Activated CD4-positive, alpha-beta T cell treated with anti-CD3 and anti-CD28 coated beads, Interleukin-2, amount 50 U/mL, for 48 hours (primary cell): ENCODE results near the gene ALDH3B1.

Experiments used
- DNase-seq, 2 experiments: peaks; one replicate each; pipeline ENCODE4 v3.0.0-alpha.2; 2020

ALDH3B1 gene

DNA sequence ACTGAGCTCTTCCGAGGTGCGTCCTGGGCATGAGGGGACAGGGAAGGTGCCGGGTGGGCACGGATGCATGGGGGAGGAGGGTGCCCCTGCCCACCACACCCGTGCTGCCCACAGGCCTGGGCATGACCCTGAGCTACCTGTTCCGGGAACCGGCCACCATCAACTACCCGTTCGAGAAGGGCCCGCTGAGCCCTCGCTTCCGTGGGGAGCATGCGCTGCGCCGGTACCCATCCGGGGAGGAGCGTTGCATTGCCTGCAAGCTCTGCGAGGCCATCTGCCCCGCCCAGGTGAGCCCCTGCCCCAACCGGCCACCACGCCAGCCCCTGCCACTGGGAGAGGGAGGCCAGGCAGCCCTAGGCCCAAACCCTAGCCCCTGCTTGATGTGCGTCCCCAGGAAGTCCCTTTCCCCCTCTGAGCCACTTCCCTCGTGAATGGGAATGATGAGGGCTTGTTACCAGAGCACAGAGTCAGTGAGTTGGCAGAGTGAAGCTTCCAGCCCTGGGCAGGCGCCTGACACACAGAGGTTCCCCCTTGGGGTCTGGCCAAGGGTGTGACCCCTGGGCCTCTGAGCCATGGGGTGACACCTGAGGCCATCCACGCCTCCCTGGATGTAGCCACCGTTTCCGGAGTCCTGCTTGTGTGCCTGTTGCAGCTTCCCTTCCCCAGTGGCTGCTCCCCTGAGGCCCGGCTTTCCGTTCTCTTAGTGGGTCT, 23.0 kb downstream of the ALDH3B1 start:
- no peak for DNase-seq

DNA sequence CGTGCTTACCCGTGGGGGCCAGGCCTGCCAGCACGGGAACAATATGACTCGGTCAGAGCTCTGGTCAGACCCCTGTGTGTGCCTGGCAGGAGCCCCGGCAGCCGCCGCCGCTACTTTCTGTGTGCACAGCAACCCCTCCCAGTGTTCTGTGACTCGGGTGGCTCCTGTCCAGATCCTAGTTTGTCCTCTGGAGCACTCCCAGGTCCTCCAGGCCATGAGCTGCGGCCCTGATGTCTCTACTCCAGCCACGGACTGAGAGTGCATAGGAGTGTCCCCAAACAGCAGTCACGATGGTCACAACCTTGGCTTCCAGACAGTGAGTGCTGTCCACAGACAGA, 23.6 kb downstream of the ALDH3B1 start:
- DNase-seq = no peak

DNA sequence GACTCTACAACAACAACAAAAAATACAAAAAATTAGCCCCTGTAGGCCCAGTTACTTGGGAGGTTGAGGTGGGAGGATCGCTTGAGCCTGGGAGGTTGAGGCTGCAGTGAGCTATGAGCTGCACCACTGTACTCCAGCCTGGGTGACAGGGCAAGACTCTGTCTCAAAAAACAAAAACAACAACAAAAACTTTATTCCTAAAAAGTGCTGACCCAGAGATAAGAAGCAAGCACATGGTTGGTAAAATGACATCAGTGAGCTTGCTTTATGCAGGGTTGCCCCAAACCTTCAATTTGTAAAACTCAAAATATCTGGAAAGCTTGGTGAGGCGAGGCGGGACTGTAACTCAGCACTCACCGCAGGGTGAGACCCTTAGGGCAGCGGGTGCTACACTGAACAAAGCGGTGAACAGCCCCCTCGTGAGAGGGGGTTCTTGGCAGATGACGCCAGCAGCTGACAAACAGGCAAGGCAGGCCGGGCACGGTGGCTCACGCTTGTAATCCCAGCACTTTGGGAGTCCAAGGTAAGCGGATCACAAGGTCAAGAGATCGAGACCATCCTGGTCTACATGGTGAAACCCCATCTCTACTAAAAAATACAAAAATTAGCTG, 25.2 kb downstream of the ALDH3B1 start:
- no peak for DNase-seq

- DNase-seq = no peak
Measured at GRCh38 chr11:68036141-68036716, 26.1 kb downstream of the ALDH3B1 start.

DNA sequence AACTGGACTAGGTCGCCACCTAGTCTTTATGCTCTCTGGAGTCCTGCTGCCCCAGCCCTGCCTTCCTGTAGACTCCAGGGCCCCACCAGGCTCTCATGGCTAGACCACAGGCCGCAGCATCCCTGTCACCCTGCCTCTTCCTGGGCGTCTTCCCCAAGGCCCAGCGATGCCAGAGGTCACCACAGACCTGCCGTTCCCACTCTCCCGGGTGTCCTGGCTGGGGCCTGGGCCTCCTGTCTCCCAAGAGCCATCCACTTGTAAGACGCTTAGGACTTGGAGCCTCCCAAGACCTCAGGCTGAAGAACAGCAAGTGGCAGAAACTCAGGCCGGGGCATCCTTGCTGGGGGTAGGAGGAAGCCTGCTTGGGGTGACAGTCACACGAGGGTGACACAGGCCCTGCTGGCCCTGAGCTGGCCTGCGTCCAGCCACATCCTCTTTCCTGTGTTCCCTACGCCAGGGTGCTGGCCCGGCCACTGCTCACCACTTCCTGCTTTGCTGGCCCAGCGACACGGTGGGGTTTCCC, 26.7 kb downstream of the ALDH3B1 start:
- DNase-seq = peak; percentile 31 to 44

- peak in 1 of 2 experiments; percentile 23 for DNase-seq
Measured at GRCh38 chr11:68037411-68038225, 27.5 kb downstream of the ALDH3B1 start.

DNA sequence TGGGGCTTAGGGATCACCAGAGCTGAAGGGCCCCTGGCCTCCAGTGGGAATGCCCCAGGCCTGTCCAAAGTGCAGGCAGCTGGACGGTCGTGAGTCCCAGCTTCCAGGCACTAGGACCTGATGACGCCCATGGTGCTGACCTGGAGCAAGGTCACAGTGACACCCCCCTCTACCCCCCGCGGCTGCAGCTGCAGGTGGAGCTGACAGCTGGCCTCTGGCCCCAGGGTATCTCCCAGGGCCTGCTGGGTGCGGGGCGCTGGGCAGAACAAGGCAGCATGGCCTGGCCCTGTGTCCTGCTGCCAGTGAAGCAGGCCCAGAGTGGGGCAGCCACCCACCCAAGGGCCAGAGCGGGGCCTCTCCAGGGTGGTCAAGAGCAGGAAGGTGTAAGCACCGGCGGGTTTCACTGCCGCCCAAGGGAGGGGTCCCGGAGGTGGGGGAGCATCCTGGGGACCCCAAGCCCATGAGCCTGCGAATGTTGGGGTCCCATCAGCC, 28.1 kb downstream of the ALDH3B1 start:
- no peak for DNase-seq

- DNase-seq = peak; percentile 75 to 78
Measured at GRCh38 chr11:68038718-68039525, 28.8 kb downstream of the ALDH3B1 start, which contains the start of gene TCIRG1. Gene TCIRG1, plus strand, starts transcription at chr11:68039025. Its CDS starts 2,247 bp downstream, at chr11:68041272.

GRCh38 chr11:68039526-68040086, 29.5 kb downstream of the ALDH3B1 start:
- peak in 1 of 2 experiments; percentile 27 for DNase-seq

DNA sequence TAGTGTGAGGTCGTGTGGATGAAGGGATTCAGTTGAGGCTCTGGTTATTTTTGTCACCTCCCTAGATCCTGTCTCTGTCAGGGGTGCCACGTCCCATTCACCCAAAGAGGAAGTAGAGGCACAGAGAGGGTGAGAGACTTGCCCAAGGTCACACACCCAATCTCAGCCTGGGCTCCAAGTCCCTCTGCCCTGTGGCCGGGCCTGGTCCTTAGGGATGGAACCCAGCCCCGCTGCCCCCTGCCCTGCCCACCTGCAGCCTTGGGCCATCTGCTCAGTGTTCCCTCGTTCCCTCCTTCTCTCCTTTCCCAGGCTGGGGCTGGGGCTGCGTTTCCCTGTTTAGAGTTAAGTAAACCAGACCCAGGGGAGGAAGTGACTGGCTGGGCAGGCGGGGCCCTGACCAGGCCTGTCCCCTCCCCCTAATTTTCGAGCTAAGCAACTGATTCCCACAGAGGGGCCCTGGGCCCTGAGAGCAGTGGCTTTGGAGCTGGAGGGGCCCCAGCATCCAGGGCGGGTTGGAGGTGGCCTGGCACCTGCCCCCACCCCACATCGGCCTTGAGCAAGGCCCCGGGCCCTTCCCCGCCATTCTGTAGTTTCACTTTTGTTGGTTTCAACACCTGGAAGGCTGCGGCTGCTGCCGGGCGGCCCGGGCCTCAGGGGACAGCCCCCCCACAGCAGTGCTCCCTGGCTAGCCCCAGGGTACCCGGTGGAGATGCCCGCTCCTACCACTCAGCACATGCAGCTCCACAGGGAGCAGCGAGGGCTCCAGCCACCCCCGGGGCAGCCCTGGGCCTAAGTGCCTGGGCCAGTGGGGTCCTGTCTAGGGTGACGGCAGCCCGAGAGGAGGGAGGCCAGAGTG, 30.2 kb downstream of the ALDH3B1 start:
- peak; percentile 62 to 66 for DNase-seq

DNA sequence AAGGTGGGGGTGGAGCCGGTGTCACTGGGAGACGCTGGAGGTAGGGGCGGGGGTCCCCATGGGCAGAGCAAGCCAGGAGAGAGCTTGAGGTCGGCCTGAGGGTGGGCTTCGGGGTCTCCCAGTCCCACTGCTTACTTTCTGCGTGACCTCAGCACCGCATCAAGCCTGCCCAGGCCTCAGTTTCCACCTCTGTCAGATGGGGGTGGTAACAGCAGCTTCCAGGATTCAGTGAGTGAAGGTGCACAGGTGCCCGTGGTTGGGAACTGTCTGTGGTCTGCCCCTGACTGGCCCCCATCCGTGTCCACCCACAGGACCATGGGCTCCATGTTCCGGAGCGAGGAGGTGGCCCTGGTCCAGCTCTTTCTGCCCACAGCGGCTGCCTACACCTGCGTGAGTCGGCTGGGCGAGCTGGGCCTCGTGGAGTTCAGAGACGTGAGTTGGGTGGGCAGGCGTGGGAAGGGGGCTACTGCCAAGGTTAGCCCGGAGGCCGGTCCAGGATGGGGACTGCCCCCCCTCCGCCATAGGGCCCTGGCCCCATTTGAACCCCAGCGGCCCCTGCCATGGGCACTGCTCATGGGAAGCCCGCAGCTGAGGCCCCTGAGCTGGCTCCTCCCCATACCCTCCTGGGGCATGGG, 30.9 kb downstream of the ALDH3B1 start:
- no peak for DNase-seq

GRCh38 chr11:68041617-68042218, 31.6 kb downstream of the ALDH3B1 start:
- DNase-seq = no peak

- DNase-seq = no peak
Measured at GRCh38 chr11:68042219-68043028, 32.3 kb downstream of the ALDH3B1 start.

DNA sequence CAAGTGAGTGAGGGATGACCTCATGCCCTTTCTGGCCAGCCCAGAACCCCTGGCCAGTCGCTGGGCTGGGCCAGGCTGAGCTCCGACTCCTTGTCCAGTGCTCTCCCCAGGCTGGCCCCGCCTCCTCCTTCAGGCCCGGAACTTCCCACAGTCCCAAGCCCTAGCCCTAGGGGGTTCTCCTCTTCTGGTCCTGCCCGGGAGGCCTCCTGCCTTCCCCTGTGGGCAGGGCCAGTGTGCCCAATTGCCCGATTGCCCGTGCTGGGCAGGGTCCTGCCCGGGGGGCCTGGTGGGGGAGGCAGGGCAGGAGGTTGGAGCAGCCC, 32.9 kb downstream of the ALDH3B1 start:
- DNase-seq = no peak

DNA sequence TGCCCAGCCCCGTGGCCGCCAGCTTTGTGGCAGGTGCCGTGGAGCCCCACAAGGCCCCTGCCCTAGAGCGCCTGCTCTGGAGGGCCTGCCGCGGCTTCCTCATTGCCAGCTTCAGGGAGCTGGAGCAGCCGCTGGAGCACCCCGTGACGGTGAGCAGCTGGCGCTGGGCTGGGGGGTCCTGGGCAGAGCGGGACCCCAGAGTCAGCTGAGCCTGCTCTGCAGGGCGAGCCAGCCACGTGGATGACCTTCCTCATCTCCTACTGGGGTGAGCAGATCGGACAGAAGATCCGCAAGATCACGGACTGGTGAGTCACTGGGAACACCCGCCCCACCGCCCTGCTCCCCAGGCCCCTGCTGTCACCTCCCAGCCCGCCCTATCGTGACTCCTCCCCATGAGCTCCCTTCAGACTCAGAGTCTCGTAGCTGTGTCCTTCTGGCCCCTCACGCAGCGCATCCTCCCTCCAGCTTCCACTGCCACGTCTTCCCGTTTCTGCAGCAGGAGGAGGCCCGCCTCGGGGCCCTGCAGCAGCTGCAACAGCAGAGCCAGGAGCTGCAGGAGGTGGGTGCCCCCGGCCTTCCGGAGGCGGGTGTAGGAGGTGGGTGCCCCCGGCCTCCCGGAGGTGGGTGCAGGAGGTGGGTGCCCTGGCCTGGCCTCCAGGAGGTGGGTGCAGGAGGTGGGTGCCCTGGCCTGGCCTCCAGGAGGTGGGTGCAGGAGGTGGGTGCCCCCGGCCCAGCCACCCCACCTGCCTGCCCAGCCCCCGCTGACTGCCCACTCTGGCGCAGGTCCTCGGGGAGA, 33.4 kb downstream of the ALDH3B1 start:
- DNase-seq = no peak

- DNase-seq = no peak
Measured at GRCh38 chr11:68044145-68044813, 34.2 kb downstream of the ALDH3B1 start.

- no peak for DNase-seq
Measured at GRCh38 chr11:68044898-68045351, 34.8 kb downstream of the ALDH3B1 start.
